Left lung (tissue), 14 donors: ENCODE data around the gene SANBR. TPM values are rescaled to one million over a fixed set of nuclear protein-coding genes. Genes with fewer than 3 reads are reported as not detected.

Experiments used
- ATAC-seq: fragments of 200-7000 bp; cut with Tn5 transposase; one replicate; pipeline ENCODE4 v1.9.1; 2020; ENCODE audit warnings: moderate library complexity
- DNase-seq, 4 donors: peaks; one replicate each; pipeline ENCODE4 v3.0.0-alpha.2; 2013 to 2020
- H3K27ac ChIP-seq, 2 donors: fragments of 200-600 bp; sonication (generic) in 1 of 2; one replicate each; pipeline versions ENCODE4 v1.5.0 to v1.8.0; 2020 to 2021
- H3K27me3 ChIP-seq, 2 donors: fragments of 200-600 bp; sonication (generic) in 1 of 2; one replicate each; pipeline versions ENCODE4 v1.5.0 to v1.8.0; 2020 to 2021
- H3K36me3 ChIP-seq, 2 donors: fragments of 200-600 bp; sonication (generic) in 1 of 2; one replicate each; pipeline versions ENCODE4 v1.5.0 to v1.8.0; 2020 to 2021
- H3K4me1 ChIP-seq, 2 donors: fragments of 200-600 bp; one replicate each; pipeline ENCODE4 v1.8.0; 2021
- H3K4me3 ChIP-seq, 2 donors: fragments of 200-600 bp; sonication (generic) in 1 of 2; one replicate each; pipeline versions ENCODE4 v1.5.0 to v1.8.0; 2020 to 2021; ENCODE audit warnings: mild to moderate bottlenecking in 1 of 2
- H3K9me3 ChIP-seq, 2 donors: fragments of 200-600 bp; sonication (generic) in 1 of 2; one replicate each; pipeline versions ENCODE4 v1.5.0 to v1.8.0; 2020 to 2021
- intact Hi-C, 2 donors: fragments of 100-400 bp; cut with DNase I; formaldehyde crosslinking; loops; one replicate each; pipeline versions ENCODE4 v1.11.2 to v1.14.2; 2022
- long read RNA-seq, 12 donors: library from polyadenylated mRNA in 2 of 12; unstranded in 2 of 12; transcript quantifications; one replicate each; pipeline ENCODE4 v2.0.0 and lab custom pipeline, GENCODE V29; 2019 to 2026
- polyA plus RNA-seq, 6 donors: library from polyadenylated mRNA; unstranded; fragments of 120-200 nt; gene quantifications; one replicate each; pipeline ENCODE4 v1.2.1, GENCODE V29; 2013; ENCODE audit not compliant: insufficient read length in 6 of 6
- total RNA-seq, 2 donors: library from RNA; stranded (reverse); fragmentation: NEBNext Ultra II Directional; extraction: Animal tissue kit (Norgen Biotek cat#: 25700); gene quantifications; one replicate each; pipeline ENCODE4 v1.2.1, GENCODE V29; 2021
- TF ChIP-seq, protein P1 (sequence below), 2 donors: fragments of 200-600 bp; sonication (generic) in 1 of 2; IDR thresholded peaks; one replicate each; pipeline versions ENCODE4 v1.5.0 to v1.8.0; 2021; ENCODE audit warnings: antibody characterized with exemption in 2 of 2
- donor health status: DM: no; HTN: yes; CAD: no.
- donor health status: DM: no; HTN: no; CAD: no.

Gene SANBR
- total RNA-seq (10 to 100 TPM; 13.8 to 16.2 TPM), polyA plus RNA-seq (10 to 100 TPM; 36.0 to 44.1 (median 37.1) TPM)
- long read RNA-seq, donor 1, partial matches to known transcripts: 12 of 12 reads
- long read RNA-seq, donor 1, other reads (novel, unspliced or antisense): 0 of 12 reads
- long read RNA-seq, donor 2, partial matches to known transcripts: 7 of 7 reads
- long read RNA-seq, donor 2, other reads (novel, unspliced or antisense): 0 of 7 reads
- long read RNA-seq, donor 3: 0 reads
- long read RNA-seq, donor 4, partial matches to known transcripts: 1 of 1 reads
- long read RNA-seq, donor 4, other reads (novel, unspliced or antisense): 0 of 1 reads
- long read RNA-seq, donor 5, partial matches to known transcripts: 5 of 5 reads
- long read RNA-seq, donor 5, other reads (novel, unspliced or antisense): 0 of 5 reads
- long read RNA-seq, donor 6: 0 reads
- long read RNA-seq, donor 7: 0 reads
- long read RNA-seq, donor 8, full-length matches to known transcripts: 1 of 1 reads
- long read RNA-seq, donor 8, partial matches to known transcripts: 0 of 1 reads
- long read RNA-seq, donor 8, other reads (novel, unspliced or antisense): 0 of 1 reads
- long read RNA-seq, donor 9: 0 reads
- long read RNA-seq, donor 10, partial matches to known transcripts: 1 of 1 reads
- long read RNA-seq, donor 10, other reads (novel, unspliced or antisense): 0 of 1 reads
- long read RNA-seq, donor 11: 0 reads
- long read RNA-seq, donor 12: 0 reads

GRCh38 chr2:61065714-61066709 is at the start of gene SANBR:
Gene SANBR (plus strand): TSS chr2:61065871. CDS start chr2:61070351, 4,480 bp downstream.
- Histone ChIP-seq H3K36me3 (peaks cover 0 to 4% of the 10 kb centered on the region in 2 donors), H3K4me3 (peak within 1 kb of the TSS; percentile 89 to 98), H3K9me3 (no peaks in the 10 kb centered on the region), H3K4me1 (peaks cover 0 to 18% of the 10 kb centered on the region in 2 donors), H3K27me3 (no peaks in the 10 kb centered on the region), H3K27ac (peak within 1 kb of the TSS; percentile 84 to 87)
- ATAC-seq (peak; percentile 99), DNase-seq (peak; percentile 82 to 97 (median 90))
- intact Hi-C loops: no loop called here
- TF ChIP-seq, protein P1, sequence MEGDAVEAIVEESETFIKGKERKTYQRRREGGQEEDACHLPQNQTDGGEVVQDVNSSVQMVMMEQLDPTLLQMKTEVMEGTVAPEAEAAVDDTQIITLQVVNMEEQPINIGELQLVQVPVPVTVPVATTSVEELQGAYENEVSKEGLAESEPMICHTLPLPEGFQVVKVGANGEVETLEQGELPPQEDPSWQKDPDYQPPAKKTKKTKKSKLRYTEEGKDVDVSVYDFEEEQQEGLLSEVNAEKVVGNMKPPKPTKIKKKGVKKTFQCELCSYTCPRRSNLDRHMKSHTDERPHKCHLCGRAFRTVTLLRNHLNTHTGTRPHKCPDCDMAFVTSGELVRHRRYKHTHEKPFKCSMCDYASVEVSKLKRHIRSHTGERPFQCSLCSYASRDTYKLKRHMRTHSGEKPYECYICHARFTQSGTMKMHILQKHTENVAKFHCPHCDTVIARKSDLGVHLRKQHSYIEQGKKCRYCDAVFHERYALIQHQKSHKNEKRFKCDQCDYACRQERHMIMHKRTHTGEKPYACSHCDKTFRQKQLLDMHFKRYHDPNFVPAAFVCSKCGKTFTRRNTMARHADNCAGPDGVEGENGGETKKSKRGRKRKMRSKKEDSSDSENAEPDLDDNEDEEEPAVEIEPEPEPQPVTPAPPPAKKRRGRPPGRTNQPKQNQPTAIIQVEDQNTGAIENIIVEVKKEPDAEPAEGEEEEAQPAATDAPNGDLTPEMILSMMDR (IDR thresholded peaks at IDR 0.05): peak in 1 of 2 donors; percentile 29

- ATAC-seq (peak; percentile 1), DNase-seq (peak in 1 of 4 donors; percentile 48)
- TF ChIP-seq, protein P1 (IDR thresholded peaks at IDR 0.05): no peak
- H3K9me3 ChIP-seq: no peaks in the 10 kb centered on the region
- intact Hi-C loops: no loop called here
- H3K36me3 ChIP-seq: peaks cover 0 to 2% of the 10 kb centered on the region in 2 donors
- H3K4me3 ChIP-seq: peak overlapping the region in 1 of 2 donors; percentile 97
- peaks cover 6 to 77% of the 10 kb centered on the region in 2 donors for H3K4me1 ChIP-seq
- no peaks in the 10 kb centered on the region for H3K27me3 ChIP-seq
- peak overlapping the region; percentile 87 to 92 for H3K27ac ChIP-seq
Observed at GRCh38 chr2:61015976-61016375, 49.7 kb upstream of the SANBR start.

- peak in 1 of 4 donors; percentile 28 for DNase-seq
- peaks cover 0 to 7% of the 10 kb centered on the region in 2 donors for H3K36me3 ChIP-seq
Observed at GRCh38 chr2:61016392-61017002, 49.2 kb upstream of the SANBR start.

GRCh38 chr2:61017003-61017555 is 48.6 kb upstream of the SANBR start:
- H3K27me3 ChIP-seq: no peaks in the 10 kb centered on the region
- intact Hi-C loops: no loop called here

More at GRCh38 chr2:61016392-61017002, 49.2 kb upstream of the SANBR start:
- peak; percentile 4 for ATAC-seq
- intact Hi-C loops: no loop called here
- TF ChIP-seq, protein P1 (IDR thresholded peaks at IDR 0.05): no peak
- Histone ChIP-seq H3K4me3 (peak overlapping the region; percentile 95 to 97), H3K9me3 (no peaks in the 10 kb centered on the region), H3K27ac (peak overlapping the region; percentile 87 to 92), H3K27me3 (no peaks in the 10 kb centered on the region), H3K4me1 (peaks cover 6 to 75% of the 10 kb centered on the region in 2 donors)

More at GRCh38 chr2:61017003-61017555, 48.6 kb upstream of the SANBR start:
- TF ChIP-seq, protein P1 (IDR thresholded peaks at IDR 0.05): no peak
- Histone ChIP-seq H3K4me3 (peak overlapping the region; percentile 95 to 97), H3K27ac (peak overlapping the region; percentile 87 to 92), H3K36me3 (peaks cover 0 to 12% of the 10 kb centered on the region in 2 donors), H3K9me3 (no peaks in the 10 kb centered on the region), H3K4me1 (peaks cover 2 to 72% of the 10 kb centered on the region in 2 donors)
- peak; percentile 77 to 88 (median 82) for DNase-seq
- peak; percentile 83 for ATAC-seq
